Activated CD4-positive, alpha-beta T cell treated with anti-CD3 and anti-CD28 coated beads, Interleukin-2, amount 50 U/mL, for 48 hours (primary cell): ENCODE data around the gene CRYZ.

ENCODE experiments used
- DNase-seq, 2 experiments: peaks; one replicate each; pipeline ENCODE4 v3.0.0-alpha.2; 2020

The CRYZ gene

DNA sequence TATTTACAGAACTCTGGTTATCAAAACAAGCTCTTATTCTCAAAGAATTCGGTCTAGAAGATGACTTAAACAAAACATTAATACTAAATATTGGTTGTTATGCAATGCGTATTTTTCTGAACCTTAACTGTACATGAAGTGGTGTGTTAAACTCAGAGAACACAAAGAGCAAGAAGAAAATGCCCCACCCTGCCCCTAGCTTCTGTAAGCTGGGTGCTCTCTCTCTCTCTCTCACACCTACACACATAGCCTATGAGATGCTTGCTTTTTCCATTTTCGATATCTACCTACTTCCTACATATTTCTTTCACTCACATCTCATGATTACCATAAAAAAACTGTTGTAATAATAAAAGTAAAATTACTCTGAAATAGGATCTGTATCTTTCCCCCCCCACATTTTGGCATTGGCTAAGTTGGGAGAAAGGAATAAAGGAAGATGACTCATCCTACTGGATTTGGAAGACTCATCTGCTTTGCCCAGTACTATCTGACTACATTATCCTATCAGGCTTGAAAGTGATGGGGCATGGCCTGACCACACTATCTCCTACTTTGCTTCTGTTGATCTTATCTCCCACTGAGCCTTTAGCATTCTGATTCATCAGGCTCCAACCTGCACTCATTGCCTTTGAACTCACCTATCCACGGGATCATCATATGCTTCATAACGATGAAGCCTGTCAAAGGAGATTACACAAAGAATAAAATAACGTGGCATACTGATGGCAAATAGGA is 2.9 kb downstream of the CRYZ start:
- peak in 1 of 2 experiments; percentile 13 for DNase-seq

DNA sequence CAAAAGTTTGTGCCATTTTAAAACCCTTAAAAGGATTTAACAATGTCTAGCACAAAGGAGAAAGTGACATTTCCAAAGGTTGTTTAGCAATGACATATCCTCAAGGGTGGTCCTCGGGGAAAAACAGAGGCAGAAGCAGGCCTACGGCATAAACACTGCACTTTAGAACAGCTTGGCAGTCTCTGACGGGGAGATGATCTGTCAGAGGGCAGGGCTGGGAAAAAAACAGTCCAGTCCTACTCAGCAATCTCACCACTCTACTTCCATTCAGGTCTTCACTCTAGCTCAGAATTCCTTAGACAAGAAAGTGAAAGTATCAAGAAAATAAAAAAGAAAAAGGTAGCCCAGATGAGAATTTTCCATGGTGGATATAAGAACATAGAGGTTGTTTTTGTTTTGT is 4.1 kb downstream of the CRYZ start:
- no peak for DNase-seq

DNA sequence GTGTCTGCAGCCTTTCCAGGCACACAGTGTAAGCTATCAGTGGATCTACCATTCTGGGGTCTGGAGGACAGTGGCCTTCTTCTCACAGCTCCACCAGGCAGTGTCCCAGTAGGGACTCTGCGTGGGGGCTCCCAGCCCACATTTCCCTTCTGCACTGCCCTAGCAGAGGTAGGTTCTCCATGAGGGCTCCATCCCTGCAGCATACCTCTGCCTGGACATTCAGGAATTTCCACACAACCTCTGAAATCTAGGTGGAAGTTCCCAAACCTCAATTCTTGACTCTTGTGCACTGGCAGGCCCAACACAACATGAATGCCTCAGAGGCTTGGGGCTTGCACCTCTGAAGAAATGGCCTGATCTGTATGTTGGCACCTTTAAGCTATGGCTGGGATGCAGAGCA is 6.8 kb downstream of the CRYZ start:
- no peak for DNase-seq

DNA sequence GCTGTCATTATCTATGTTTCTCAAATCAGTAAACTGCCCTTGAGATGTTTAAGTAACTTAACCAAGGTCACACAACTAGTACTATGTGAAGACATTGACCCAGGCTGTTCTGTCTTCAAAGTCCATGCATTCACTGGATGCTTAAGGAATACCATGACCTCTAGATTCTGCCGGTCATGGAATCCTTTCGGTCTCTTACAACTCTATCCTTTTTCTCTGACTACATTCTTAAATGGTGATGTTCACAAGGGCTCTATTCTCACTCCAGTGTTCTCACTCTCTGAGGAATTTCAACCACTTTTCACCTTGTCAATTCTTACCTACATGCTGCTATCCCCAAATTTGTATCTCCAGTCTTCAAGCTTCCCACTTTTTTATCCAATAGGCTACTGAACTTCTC is 15.2 kb downstream of the CRYZ start:
- DNase-seq: no peak

DNA sequence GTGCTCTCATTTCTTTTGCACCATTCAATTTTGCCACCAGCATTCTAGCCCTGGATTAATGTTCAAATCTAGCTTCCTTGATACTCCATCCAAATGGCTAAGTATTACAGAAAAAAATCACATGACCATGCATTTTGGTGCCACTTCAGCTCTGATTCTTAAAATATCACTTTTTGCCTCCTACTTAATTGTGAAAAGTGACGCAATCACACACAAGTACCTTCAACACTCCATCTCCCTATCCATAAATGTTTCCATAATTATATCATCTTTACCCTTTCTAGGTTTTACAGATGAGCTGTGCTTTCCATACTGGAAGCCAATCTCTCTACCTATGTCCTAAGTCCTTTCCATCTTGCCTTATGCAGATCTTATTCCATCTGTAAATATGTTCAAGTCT is 16.0 kb downstream of the CRYZ start:
- no peak for DNase-seq

DNA sequence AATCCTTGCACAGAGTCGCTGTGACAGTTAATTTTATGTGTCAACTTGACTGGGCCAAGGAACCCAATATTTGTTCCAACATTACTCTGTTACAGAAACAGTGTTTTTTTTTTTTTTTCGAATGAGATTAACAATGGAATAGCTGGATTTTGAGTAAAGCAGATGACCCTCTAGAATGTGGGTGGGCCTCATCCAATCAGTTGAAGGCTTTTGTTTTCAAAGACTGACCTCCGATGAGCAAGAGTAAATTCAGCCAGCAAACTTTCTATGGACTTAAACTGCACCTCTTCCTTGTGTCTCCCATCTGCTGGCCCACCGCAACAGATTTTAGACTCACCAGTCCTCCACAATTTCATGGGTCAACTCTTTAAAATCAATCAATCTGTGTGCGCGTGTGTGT is 17.0 kb downstream of the CRYZ start:
- DNase-seq: no peak

DNA sequence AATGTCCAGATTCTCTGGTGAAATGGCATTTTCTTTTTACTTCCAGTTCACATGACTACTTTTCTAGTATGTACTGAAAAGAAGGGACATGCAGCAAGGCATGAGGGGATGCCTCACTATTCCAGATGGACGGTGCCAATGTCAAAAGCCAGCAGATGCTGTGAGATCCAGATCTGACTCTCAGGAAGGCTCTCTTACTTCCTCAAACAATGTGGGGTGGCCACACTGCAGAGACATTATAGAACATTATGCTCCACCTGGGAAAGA is 17.7 kb downstream of the CRYZ start:
- DNase-seq: no peak

DNA sequence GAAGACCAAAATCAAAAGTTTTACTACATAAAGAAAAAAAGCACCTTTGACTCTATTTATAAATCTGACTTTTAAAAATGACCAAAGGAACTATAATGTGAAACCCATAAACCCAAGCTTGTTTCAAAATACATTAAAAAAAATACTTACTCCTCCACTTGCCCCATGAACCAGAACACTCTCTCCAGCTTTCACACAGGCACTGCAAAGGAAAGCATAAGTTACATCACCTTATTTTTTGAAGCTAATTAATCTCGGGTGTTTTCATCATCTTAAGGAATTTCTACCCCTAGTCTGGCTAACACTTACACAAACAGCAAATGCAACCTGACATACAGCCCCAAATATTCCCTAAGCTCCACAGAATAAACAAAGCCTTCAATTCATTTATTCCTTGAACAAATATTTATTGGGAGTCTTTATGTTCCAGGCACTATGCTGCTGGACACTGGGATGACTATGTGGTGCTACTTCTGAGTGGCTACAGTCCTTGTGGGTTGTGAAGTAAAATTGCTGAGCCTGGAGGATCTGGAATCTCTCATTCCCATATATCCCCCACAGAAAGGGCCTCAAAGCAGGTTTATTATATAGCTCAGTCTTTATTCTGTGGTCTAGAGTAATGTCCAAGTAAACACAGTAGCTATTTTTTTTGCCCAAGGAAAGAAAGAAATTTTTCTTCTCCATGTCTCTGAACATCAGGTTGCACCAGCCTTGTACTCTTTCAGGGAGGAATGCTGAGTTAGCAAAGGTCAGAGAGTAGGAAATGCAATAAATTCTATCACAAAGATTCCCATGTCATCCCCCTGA is 18.2 kb downstream of the CRYZ start:
- DNase-seq: no peak

DNA sequence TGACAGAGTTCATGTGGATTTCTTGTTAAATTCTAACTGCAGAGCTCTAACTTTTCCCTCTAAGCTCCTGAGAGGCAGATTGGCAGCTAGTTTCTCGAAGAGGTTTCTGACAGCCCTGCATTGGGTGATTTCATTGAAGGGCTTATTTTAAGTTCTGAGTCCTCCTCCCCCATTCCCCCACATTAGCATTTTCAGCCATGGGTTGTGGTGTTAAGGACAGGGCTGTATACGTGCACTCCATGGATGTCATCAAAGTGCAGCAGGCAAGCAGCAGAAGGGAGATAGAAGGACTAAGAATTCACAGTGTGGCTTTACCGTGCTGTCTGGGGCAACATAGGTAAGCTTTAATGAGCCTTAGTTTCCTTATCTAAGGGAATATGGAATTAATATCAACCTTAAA is 19.0 kb downstream of the CRYZ start:
- no peak for DNase-seq

DNA sequence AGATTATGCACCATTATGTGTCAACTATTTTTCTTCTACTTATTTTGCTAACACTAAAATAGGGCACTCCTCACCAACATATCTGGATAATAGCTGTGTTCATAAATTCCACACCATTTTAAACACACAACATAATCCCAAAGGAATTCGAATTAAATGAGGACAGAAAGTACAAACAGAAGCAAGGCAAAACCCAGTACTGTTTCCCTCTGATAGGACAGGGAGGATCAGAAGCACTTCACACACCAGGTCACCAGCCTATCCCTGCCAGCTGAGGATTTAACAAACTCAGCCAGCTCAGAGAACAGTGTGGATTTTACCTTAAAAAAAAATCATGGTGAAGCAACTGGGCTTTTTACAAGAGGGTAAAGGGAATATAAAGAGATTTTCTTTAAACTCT is 20.0 kb downstream of the CRYZ start:
- no peak for DNase-seq

DNA sequence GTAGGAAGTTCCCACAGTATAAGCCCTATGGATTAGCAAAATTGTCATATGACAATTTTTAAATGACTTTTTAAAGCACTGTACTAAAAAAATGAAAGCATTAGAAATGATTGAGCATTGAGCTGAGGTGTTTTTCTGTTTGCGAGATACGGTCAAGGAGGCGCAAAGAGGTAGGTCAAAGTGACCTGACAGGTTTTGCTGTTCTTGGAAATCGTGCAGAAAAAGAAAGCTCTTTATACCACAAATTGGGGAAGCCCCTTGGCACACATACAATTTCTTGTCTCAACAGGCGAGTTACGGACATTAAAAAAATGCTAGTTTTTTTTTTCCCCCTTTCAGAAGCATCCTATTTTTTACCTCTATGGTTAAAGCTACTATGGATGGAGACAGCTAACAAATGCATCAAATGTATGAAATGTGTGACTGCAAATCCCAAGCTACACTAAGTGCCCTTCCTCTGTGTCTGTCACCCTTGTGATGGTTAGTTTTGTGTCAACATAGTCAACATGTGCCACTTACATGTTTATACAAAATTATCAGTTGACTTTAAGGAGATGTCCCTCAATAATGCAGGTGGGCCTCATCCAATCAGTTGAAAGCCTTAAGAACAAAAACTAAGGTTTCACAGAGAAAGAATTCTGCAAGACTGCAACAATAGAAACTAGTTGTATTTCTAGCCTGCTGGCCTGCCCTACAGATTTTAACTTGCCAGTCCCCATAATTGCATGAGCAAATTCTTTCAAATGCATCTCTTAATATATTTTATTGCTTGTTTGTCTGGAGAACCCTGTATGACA is 29.3 kb downstream of the CRYZ start:
- DNase-seq: no peak

DNA sequence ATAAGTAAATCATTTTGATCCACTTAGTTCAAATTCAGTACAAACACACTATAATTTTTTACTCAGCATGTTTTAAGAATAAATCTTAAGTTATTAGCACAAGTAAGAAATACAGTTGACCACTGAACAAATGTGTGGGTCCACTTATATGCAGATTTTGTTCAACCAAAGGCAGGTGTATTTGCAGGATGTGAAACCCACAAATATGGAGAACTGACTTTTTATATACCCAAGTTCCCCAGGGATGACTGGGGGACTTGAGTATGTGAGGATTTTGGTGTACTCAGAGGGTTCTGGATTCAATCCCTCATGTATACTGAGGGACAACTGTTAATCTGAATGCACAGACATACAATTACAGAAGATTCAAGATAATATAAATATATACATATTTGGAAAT is 33.5 kb downstream of the CRYZ start:
- DNase-seq: no peak

DNA sequence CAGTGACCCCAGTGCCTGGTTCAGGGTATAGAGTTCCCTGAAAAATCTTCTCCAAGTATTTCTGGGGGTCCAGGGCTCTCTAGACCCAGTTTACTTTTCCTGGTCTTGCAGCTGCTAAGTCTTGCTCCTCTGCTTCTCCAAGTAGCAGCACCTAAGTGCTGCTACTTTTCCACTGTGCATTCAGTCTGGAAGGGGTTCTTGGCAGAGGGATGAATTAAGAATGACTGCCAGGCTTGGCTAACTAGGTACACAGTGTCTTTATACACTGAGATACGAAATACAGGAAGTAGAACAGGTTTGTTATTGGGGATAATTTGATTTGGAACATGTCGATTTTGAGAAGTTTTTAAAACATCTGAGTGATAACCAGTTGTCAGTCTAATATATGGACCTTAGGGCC is 35.0 kb downstream of the CRYZ start:
- no peak for DNase-seq

DNA sequence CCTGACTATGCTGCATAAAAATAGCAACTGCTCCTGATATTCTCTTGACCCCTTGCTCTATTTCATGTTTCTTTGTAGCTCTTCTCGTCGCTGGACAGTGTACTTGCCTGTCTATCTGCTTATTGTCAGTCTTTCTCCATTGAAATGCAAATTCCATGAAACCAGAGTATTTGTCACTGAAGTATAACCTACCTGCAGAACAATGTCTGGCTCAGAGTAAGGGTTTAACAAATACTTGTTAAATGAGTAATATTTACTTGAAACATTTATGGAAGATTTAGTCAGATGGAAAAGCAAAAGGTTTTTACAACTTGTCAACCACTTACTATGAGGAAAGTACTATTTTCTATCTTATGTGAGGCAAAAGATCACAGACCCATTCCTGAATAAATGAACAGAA is 39.4 kb downstream of the CRYZ start:
- DNase-seq: no peak

DNA sequence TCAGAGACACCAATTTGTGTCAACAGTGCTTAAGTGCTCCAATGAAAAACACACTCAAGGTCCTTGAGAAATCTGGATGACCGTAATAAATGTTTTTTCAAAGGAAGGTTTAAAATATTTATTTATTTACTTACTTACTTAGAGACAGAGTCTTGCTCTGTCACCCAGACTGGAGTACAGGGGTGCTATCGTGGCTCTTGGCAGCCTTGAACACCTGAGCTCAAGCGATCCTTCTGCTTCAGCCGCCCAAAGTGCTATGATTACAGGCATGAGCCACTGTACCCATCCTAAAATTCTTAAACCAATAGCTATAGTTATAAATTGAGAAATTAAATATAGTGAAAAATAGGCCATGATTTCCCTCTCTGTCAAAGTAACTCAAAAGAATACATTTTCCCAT is 41.9 kb downstream of the CRYZ start:
- no peak for DNase-seq

DNA sequence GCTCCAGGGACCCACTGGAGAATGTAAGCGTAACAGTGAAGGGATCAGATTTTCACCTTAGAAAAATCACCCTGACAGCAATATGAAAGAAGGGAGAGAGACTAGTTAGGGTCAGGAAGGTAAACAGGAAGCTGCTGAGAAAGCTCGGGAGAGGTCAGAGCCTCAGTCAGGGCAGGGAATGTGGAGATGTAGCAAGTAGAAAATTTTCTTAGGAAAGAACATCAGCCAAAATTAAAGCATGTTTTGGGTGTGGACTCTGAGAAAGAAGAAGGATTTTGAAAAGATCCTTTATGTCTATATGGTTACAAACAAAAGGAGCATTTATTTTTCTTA is 42.5 kb downstream of the CRYZ start:
- no peak for DNase-seq

DNA sequence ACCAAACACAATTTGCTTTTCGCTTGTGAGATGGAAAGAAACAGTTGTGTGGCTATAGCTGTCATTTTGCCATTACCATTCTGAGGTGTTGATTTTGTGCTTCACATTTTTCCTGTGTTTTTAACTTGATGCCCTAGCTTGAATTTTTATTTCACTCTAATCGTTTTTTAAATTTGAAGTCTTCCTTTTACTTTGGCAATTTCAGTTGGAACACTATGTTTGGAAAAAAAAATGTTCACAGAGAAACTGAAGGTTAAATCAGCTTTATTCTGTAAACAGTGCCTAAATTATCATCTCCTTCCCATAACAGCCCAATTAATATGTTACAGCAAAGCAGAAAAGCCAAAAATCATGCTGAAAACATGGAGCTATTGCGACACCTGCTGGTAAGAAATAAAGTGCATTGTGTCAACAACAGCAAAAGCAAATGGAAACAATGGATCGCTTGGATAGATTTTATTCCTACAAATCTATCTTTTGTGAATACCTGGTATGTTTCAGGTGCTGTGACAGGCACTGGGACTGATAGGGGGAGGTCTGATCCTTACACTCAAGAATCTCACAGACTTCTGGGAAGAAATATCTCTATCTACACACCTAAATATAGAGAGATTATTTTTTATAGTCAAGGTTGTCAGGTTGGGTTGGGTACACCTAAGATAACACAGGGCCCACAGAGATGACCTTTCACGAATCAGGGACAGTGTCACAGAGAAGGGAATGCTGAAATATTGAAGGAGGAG is 43.1 kb downstream of the CRYZ start:
- peak; percentile 29 to 35 for DNase-seq

DNA sequence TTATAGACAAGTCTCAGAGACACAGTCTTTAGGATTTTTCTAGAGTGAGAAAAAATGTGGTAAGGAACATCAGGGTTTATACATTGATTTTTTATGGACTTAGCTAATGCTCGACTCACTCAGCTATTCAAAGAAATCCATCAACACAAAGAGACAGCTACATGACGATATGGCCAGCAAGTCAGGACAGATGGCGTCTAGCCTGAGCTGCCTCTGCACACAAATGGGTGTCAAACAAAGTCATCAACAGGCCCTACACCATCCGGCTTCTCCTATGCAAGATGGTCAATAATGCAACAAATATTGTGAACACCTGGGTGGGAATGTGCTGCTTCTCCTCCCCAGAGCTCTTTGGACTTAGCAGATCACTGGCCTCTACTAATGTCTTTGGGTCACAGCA is 45.9 kb downstream of the CRYZ start:
- no peak for DNase-seq

DNA sequence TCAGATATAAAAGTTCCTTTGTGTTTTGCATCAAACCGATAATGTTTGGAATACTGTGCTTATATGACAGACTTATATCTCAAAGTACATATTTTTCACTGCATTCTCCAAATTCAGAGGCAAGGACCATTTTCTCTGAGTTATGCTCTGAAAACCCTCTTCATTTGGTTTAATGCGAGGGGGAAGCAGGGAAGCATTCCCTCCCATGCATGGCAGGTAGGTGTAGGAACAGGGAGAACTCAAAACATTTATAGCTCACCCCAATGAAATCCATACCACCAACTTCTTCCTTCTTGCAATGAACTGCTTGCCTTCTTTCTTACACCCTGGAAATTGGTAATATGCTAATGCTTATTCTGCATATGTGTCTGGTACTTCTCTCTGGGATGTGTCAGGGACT is 48.5 kb downstream of the CRYZ start:
- no peak for DNase-seq

DNA sequence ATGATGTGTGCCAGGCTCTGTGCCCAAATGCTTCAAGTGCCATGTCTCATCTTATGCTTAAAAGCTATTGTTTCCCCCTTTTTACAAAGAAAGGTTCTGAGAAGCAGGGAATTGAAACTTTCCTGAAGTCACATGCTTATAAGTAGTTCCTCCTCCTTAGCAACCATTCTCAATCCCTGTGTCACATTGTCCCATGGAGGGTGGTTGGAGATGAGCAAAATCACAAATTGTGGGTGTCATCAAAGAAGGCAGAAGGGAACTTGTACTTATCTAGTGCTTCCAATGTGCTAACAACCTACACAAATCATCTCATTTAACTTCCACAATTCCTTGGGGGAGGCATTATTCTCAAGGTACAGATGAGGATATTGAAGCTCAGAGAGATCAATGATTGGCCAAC is 49.2 kb downstream of the CRYZ start:
- no peak for DNase-seq

DNA sequence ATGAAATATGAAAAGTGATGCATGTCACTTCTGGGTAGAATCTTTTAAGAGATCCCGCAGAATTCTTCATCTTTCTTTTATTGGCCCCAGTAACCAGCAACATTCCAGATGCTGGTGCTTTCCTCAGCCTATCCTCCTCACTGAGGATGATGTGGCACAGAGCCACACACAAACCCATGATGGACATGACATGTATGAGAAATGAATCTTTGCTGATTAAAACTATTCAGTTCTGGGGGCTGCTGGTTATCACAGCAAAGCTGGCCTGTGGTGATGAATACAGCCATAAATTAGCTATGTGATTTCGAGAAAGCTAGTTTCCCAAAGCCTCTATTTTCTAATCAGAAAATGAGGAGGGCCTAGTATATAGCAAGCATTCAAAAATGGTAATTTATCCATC is 51.0 kb downstream of the CRYZ start:
- DNase-seq: no peak

DNA sequence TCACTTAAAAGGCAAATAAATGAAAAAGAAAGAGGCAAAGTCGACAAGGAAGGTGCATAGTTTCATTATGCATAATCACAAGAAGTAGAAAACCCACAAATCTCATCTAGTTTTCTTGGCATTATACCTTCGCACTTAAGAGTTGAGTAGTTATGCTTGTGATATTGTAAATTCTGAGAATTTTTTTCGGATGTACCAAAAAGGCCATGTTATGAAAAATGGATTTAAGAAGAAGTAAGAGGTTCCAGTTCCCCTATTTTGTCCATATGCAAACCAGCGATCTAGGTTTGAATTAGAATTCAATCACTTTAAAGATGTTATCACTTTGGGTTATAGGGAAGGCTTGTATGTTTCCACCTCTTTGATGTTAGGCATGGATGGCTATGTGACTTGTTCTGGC is 51.4 kb downstream of the CRYZ start:
- DNase-seq: no peak

DNA sequence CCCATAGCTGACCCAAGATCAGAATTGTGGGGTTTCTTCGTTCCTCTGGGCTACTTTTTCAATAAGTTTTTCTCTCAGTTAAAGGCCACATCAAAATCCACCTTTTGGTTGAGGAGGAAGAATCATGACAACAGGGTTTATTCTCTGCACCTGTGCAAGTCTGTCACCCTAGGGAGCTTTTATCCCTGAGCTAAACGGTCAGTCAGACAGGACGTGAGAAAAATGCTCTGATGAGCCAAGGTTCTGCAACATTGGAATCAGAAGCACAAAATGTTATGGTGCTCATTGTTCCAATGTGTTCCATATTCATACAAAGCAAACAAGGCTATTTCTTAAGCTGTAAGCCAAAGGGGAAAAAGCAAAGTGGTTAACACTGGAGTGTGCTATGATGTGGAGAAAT is 51.8 kb downstream of the CRYZ start:
- DNase-seq: no peak

DNA sequence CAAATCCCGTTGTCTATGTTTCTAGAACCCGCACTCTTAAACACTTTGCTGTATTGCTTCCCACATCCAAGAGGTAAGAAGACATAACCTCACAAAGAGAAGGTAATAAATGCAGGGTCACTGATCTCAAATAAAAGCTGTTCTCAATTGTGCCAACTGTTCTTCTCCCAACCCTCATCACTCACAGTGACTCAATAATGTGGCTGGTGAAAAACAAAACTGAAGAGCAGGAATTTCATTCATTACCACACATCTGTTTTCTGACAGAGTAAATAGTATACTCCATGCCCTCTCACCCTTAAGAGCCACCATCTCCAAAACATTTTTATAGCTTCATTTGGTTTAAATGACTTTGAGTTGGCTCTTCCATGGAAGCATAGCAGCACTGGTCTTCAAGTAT is 53.0 kb downstream of the CRYZ start:
- DNase-seq: no peak
